Neural cell (in vitro differentiated cells): ENCODE results near the gene RBM33. TPM values are rescaled to one million over a fixed set of nuclear protein-coding genes. Genes with fewer than 3 reads are reported as not detected.

Experiments
- H2AFZ ChIP-seq: fragments of 200-600, 300-800 bp; sonication (generic), shearing (Covaris generic); 2 replicates; pipeline ENCODE4 v1.6.0; 2014; ENCODE audit warnings: low read depth, mild to moderate bottlenecking, antibody characterized with exemption, low read length, moderate library complexity
- H3F3A ChIP-seq: fragments of 200-600 bp; shearing (Covaris generic); 2 replicates; pipeline ENCODE4 v1.6.1; 2016; ENCODE audit warnings: mild to moderate bottlenecking, moderate library complexity, mixed read lengths, antibody characterized with exemption, low read length; ENCODE audit not compliant: insufficient read depth, poor library complexity, severe bottlenecking
- H3K27ac ChIP-seq: fragments of 200-600, 300-800 bp; sonication (generic), shearing (Covaris generic); 2 replicates; pipeline ENCODE4 v1.5.1; 2014; ENCODE audit warnings: mild to moderate bottlenecking, low read length, moderate library complexity
- H3K27me3 ChIP-seq: fragments of 300-800, 200-600 bp; sonication (generic), shearing (Covaris generic); 2 replicates; pipeline ENCODE4 v1.6.0; 2014; ENCODE audit warnings: mild to moderate bottlenecking, low read depth, low read length, moderate library complexity; ENCODE audit not compliant: insufficient read depth
- H3K36me3 ChIP-seq: fragments of 300-800, 200-600 bp; sonication (generic), shearing (Covaris generic); 2 replicates; pipeline ENCODE4 v1.5.1; 2014; ENCODE audit warnings: mild to moderate bottlenecking, antibody characterized with exemption, low read length, moderate library complexity; ENCODE audit not compliant: insufficient read depth
- H3K4me2 ChIP-seq: fragments of 300-800, 200-600 bp; sonication (generic), shearing (Covaris generic); 2 replicates; pipeline ENCODE4 v1.6.0; 2014; ENCODE audit warnings: mild to moderate bottlenecking, low read length
- H3K4me3 ChIP-seq: fragments of 300-800, 200-600 bp; sonication (generic), shearing (Covaris generic); 2 replicates; pipeline ENCODE4 v1.5.1; 2014; ENCODE audit warnings: mild to moderate bottlenecking, low read length, moderate library complexity
- H3K79me2 ChIP-seq: fragments of 200-600 bp; shearing (Covaris generic); replicated peaks from 2 replicates; pipeline ENCODE4 v1.6.0; 2014; ENCODE audit warnings: mild to moderate bottlenecking, low read length, moderate library complexity; ENCODE audit not compliant: insufficient read depth
- H3K9ac ChIP-seq: fragments of 300-800, 200-600 bp; sonication (generic), shearing (Covaris generic); 2 replicates; pipeline ENCODE4 v1.6.1; 2016; ENCODE audit warnings: mild to moderate bottlenecking, low read length, mixed read lengths
- H3K9me2 ChIP-seq: fragments of 200-600 bp; shearing (Covaris generic); 2 replicates; pipeline ENCODE4 v1.6.1; 2016; ENCODE audit warnings: mild to moderate bottlenecking, low read length, mixed read lengths; ENCODE audit not compliant: insufficient read depth
- H3K9me3 ChIP-seq: fragments of 200-600, 300-800 bp; sonication (generic), shearing (Covaris generic); 2 replicates; pipeline ENCODE4 v1.6.1; 2016; ENCODE audit warnings: mild to moderate bottlenecking, mixed run types, low read length, moderate library complexity, mixed read lengths
- H4K20me1 ChIP-seq: fragments of 200-600 bp; shearing (Covaris generic); 2 replicates; pipeline ENCODE4 v1.6.1; 2016; ENCODE audit warnings: mild to moderate bottlenecking, mixed run types; ENCODE audit not compliant: insufficient read depth
- CTCF ChIP-seq: fragments of 450-650 bp; IDR thresholded peaks from 2 replicates; pipeline ENCODE4 v1.5.1; 2014; ENCODE audit warnings: antibody characterized with exemption, mild to moderate bottlenecking, moderate library complexity; ENCODE audit not compliant: poor library complexity, severe bottlenecking
- EP300 ChIP-seq: fragments of 450-650 bp; conservative IDR thresholded peaks from 2 replicates; pipeline ENCODE4 v1.6.1; 2014; ENCODE audit warnings: antibody characterized with exemption, mild to moderate bottlenecking, moderate library complexity; ENCODE audit not compliant: poor library complexity, severe bottlenecking
- EZH2 ChIP-seq: fragments of 200-600, 300-800 bp; shearing (Covaris generic), sonication (generic); IDR thresholded peaks from 2 replicates; pipeline ENCODE4 v1.6.1; 2014; ENCODE audit warnings: antibody characterized with exemption, low read length, borderline replicate concordance, mild to moderate bottlenecking; ENCODE audit not compliant: insufficient read depth, poor library complexity, severe bottlenecking
- MXI1 ChIP-seq: fragments of 450-650 bp; conservative IDR thresholded peaks from 2 replicates; pipeline ENCODE4 v1.6.1; 2014; ENCODE audit warnings: antibody characterized with exemption, mild to moderate bottlenecking; ENCODE audit not compliant: poor library complexity, severe bottlenecking
- POLR2AphosphoS5 ChIP-seq: IDR thresholded peaks from 2 replicates; pipeline ENCODE4 v1.6.1; 2012
- RAD21 ChIP-seq: fragments of 450-650 bp; conservative IDR thresholded peaks from 2 replicates; pipeline ENCODE4 v1.6.1; 2014; ENCODE audit warnings: antibody characterized with exemption, mild to moderate bottlenecking, moderate library complexity
- REST ChIP-seq: IDR thresholded peaks from 2 replicates; pipeline ENCODE4 v1.6.1; 2012; ENCODE audit warnings: borderline replicate concordance
- SMC3 ChIP-seq: fragments of 450-650 bp; conservative IDR thresholded peaks from 2 replicates; pipeline ENCODE4 v1.6.1; 2014; ENCODE audit warnings: antibody characterized with exemption, mild to moderate bottlenecking, moderate library complexity; ENCODE audit not compliant: poor library complexity
- TAF1 ChIP-seq: IDR thresholded peaks from 2 replicates; pipeline ENCODE4 v1.6.1; 2012; ENCODE audit warnings: low read depth
- polyA plus RNA-seq: library from polyadenylated mRNA; depleted of rRNA; stranded (reverse); fragments of >200 nt; gene quantifications from 2 replicates; pipeline ENCODE4 v1.2.3, GENCODE V29; 2014

RBM33 gene
- polyA plus RNA-seq, 1 donor from 2014 or later: 53.2 TPM

- Histone ChIP-seq H3K4me2 (no peak overlapping the region), H2AFZ (no peak overlapping the region), H3K9ac (no peak overlapping the region)
Observed at GRCh38 chr7:155788616-155789000, 144.1 kb downstream of the RBM33 start.

GRCh38 chr7:155789001-155789725, 144.7 kb downstream of the RBM33 start:
- no peak overlapping the region for H3K4me2 ChIP-seq
- no peak overlapping the region for H3K9ac ChIP-seq
- no peaks in the 10 kb centered on the region for H3K9me3 ChIP-seq
- H3K27ac ChIP-seq: no peak overlapping the region
- H3K36me3 ChIP-seq: no peaks in the 10 kb centered on the region
- no peak overlapping the region for H2AFZ ChIP-seq
- H3K27me3 ChIP-seq: peaks cover 16% of the 10 kb centered on the region
- no peaks in the 10 kb centered on the region for H4K20me1 ChIP-seq
- H3F3A ChIP-seq: no peaks in the 10 kb centered on the region
- H3K79me2 ChIP-seq: no peaks in the 10 kb centered on the region
- H3K9me2 ChIP-seq: no peaks in the 10 kb centered on the region
- H3K4me3 ChIP-seq: no peak overlapping the region
- TF ChIP-seq MXI1: no peak
- no peak for TF ChIP-seq SMC3
- TF ChIP-seq EP300: no peak
- TF ChIP-seq TAF1: no peak
- TF ChIP-seq CTCF: no peak
- TF ChIP-seq RAD21: no peak

More at GRCh38 chr7:155788616-155789000, 144.1 kb downstream of the RBM33 start:
- H4K20me1 ChIP-seq: no peaks in the 10 kb centered on the region
- TF ChIP-seq REST (no peak), EZH2 (no peak), EP300 (no peak), CTCF (no peak), MXI1 (no peak), TAF1 (no peak), SMC3 (no peak), POLR2AphosphoS5 (no peak)
- H3F3A ChIP-seq: no peaks in the 10 kb centered on the region
- H3K9me3 ChIP-seq: no peaks in the 10 kb centered on the region
- no peaks in the 10 kb centered on the region for H3K9me2 ChIP-seq
- H3K27ac ChIP-seq: no peak overlapping the region
- no peaks in the 10 kb centered on the region for H3K36me3 ChIP-seq
- H3K79me2 ChIP-seq: no peaks in the 10 kb centered on the region
- peaks cover 16% of the 10 kb centered on the region for H3K27me3 ChIP-seq
- H3K4me3 ChIP-seq: no peak overlapping the region
